NCI-H345 treated with DMSO at 0.1 percent for 48 hours (cell line): ENCODE results near the gene TCF12.
"Not testable (repeated sequence)": the region's sequence is repeated elsewhere in the genome, so short reads cannot be mapped to it uniquely, and the experiment has no call there.

Experiments
- DNase-seq: peaks from one replicate; lab custom pipeline; 2025; ENCODE audit not compliant: unreplicated experiment; lab: John Stamatoyannopoulos, UW

Gene TCF12

DNA sequence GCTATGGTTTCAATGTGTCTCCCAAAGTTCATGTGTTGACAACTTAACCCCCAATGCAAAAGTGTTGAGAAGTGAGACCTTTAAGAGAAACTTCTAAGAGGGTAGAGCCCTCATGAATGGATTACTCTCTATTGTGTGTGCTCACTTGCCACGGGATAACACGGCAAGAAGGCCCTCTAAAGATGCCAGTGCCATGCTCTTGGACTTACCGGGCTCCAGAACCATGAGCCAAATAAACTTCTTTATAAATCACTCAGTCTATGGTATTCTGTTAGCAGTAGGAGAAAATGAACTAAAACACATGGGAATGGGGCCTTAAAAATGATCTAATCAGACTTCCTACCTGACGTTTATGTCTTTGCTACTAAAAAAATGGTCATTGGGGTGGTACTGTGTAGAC, 2.6 kb upstream of the TCF12 start:
- no peak for DNase-seq

DNA sequence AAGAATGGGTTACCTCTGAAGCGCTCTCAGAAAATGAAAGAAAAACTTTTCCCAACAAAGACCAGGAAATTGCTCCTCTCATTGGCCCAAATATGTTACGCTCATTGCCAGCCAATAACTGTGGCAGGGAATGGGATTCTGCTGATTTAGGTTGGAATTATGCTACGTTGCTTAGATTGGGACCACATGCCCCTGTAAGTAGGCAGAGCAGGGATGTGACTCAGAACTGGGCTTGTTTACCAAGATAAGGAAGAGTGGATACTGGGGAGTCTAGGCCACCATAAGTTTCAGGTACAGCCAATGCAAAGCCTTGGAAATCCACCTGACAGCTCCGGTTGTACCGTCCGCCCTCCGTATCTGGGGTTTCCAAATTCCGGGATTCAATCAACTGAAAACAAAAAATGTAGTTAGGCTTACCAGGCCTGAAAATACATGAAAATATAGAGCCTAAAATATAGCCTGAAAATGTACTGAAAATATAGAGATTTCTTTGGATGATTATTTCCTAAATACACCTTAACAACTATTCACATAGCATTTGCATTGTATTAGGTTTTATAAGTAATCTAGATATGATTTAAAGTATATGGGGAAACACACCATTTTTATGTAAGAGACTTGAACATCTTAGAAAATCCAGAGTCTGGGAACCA, 1.5 kb upstream of the TCF12 start:
- no peak for DNase-seq

DNA sequence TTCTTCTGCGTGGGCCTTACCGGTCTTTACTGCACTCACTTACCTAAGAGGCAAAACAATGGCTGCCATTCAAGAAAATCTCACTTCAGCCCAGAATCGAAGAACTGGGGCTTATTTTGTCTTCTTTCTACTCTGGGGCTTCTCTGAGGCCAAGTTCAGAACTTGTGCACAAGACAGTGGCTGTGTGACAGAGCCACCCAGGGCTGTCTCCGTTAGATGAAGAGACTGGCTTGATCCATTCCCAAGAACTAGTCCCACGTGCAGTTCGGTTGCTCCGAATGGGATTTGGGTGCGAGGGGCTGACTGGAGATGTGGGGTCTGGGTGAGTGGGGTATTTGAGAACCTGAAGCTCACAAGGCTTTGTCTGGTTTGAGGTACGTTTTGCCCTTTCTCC, 795 bp upstream of the TCF12 start:
- no peak for DNase-seq

DNA sequence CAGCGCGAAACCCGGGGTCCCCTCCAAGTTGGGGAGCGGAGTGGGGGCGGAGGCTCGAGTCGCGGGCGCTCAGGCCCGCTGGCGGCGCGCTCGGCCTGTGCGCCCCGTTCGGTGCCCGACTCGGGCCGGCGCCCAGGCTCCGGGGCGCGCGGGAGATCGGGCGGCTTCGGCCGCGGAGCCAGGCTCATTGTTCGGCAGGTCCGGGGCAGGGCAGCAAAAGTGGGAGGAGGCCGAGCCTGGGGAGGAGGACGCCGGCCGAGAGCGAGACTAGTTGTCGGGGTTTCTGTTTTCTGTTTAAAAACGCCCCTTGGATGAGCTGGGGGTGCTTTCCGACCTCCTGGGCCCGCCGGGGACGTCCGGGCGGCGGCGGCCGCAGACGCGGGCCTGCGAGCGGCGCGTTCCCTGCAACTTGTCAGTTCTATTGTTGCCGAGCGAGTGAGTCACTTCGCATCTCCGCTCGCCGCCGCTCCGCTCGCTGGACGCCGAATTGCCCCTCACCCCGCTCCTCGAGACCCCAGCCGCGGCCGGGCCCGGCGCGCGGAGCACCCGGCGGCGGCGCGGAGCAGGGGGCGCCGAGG, 676 bp downstream of the TCF12 start:
- no peak for DNase-seq

DNA sequence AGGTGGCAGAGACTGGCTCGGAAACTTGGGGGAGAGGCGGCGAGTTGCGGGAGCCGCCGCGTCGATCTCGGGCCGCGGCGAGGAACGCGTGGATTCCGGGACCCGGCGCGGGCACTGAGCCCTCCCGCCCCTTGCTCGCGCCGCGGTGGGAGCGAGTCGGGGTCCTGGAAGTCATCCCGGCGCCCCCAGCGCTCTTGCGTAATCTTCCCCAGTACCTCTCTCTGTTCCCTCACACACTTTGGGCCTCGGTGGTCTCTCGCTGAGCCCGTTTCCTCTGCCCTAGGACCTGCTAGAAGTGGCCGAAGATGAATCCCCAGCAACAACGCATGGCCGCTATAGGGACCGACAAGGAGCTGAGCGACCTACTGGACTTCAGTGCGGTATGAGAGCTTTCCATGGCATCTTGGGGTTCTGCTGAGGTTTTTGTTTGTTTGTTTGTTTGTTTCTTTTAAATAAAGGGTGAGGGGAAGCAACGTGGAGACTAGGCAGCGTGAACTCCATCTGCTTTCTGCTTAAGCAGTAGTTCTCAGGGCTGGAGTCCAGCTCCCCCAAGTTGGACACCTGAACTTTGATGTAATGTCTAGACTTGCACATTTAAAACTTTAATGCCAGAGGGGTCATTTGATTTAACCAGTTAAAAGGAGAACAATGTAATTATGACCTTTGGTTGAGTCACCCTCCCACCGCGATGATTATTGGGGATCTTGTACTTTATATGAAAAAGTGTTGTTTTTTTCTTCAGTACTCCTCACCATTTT, 1.3 kb downstream of the TCF12 start:
- DNase-seq = peak; percentile 8

DNA sequence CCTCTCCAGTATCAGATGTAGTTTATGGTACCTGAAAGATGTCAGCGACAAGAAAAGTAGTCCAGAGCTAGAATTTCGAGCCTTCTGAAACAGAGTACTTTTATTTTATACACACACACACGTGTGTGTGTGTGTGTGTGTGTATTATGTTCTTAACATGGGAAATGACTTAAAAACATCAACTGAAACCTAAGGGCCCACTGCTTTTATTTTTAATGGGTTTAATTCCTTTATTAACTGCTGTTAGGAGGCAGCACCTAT, 1.9 kb downstream of the TCF12 start:
- DNase-seq = no peak

DNA sequence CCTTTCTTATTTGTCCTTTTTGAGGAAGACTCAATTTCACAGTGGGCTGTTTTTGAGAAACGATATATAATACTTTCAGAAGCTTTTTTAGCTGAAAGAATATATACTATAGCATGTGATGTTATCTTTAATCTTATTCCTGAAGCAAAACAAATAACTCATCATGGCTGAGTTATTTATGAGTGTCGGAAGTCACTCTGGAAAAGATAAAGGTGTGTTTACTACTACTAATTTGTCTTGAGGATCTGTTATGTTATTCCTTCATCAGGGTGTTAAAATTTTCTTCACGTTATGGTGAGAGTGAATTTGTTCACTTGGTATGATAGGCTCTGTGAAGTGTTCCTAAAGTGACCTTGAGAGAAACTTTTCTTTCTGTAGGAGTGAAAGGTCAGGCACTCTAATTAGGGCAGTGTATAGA, 4.7 kb downstream of the TCF12 start:
- DNase-seq = no peak

DNA sequence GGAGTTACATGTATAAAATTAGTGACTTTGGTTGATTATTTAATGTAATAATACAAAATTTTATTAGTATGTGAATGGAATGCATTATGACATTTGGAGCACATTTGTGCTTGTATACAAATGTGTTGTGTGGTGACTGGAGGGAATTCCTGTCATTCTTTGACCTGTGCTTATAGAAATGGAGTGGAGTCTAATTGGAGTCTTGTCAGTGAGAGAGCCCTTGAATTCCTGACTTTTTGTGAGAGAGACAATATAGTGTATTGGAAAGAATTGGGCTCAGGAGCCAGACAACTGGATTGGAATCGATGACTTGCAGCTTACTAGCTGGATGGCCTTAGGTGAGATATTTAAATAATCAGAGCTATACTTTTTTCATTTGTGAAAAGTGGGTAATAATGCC, 9.4 kb downstream of the TCF12 start:
- DNase-seq = no peak

DNA sequence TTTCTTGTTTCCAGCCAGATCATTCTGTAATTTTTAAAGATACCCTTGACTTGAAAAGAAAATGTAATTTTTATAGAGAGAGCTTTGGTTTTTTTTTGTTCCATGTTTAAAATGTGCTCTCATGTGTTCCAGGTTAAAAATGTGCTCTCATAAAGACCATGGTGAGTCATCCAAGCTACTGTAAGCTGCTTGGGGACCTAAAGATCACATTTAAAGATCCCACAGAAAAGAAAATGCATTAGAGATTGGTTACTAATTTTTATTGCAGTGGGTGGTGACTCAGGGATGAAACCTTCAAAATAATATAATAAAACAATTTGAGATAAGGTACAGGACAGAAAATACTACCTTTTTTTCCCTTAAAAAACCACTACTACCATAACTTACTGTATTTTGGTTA, 11.0 kb downstream of the TCF12 start:
- no peak for DNase-seq

DNA sequence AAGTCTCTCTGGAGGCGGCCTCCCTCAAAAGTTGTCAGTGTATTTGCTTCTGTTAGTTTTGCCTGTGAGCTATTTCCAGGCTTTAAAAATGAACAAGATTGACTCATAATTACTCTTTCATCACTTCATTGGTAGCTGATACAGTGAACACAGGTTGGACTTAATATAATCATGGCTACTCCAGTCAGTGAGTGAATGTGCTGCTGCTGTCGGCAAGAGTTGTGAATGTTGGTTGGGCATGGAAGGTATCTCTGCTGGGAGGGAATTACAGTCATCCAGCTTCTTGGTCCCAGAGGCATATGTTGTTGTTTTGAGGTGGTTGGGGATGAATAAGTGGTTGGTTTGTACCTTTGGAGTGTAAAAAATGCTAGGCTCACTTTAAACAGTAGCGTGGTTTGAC, 11.5 kb downstream of the TCF12 start:
- no peak for DNase-seq

DNA sequence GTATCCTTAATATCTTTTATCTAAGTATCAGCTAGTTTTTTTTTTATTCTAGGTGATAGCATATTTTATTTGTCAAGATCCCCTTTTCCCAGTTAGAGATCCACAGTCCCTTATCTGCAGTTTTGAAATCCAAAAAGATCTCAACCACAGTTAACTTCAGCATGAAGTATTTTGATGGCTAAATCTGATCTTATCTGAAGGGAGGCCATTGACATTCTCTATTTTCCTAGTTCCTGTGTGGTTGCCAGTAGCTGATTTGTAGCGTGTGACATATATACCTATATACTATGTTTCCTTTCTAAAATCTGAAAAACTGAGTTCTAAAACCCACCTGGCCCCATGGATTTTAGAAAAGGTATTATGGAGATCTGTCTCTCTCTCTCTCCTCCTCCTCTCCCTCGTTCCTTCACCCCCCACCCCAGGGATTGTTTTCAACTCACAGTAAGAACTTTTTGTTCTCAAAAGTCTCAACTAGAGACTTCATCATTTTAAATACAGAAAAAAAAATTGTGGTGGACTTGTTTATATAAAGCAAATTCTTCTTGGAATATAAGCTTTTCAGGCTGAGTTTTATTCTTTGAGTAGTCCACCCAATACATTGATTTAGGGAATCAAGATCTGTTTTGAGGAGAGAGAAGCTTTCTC, 12.3 kb downstream of the TCF12 start:
- DNase-seq = no peak

DNA sequence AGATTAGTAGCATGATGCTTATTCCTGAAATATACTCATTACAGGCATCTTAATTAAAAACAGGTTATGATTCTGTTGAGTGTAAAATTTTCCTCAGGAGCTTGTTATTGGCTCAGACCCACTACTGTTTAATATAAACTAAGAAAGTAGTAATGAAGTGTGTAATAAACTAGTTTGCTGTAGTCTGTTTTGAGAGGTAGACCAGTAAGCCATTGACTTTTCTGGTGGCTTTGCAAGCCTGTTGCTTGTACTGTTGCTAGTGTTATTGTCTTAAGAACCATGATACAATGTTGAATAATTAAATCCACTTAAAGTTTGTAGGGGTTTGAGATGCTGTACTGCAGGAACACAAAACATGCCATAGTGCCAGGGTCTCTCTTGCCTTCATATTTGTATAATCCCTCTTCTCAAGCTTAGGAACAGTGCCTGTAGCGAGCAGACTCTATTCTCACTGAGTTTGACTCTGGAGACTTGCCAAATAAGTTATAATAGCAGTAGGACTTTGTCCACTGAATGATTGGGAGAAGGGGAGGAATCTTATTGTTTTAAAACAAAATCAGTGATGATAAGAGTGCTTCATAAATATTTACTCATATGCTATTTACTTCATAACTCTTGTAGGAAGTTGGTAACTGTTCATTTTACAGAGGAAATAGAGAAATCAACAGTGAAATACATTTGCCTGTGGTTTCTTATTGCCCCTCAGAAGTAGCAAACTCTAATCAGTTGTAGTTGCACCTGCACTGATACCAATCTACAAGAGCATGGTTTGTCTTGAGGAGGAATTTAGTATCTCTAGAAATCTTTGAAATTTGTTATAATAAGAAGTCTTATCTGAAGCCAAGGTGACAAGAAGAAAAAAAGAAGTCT, 13.4 kb downstream of the TCF12 start:
- DNase-seq = no peak

DNA sequence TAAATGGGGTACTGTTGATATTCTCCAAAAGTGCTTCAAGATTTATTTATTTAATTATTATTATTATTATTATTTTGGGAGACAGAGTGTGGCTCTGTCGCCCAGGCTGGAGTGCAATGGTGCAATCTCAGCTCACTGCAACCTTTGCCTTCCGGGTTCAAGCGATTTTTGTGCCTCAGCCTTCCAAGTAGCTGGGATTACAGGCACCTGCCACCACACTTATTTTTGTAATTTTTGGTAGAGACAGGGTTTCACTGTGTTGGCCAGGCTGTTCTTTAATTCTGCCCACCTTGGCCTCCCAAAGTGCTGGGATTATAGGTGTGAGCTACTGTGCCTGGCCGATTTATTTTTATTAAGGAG, 14.0 kb downstream of the TCF12 start:
- DNase-seq = not testable (repeated sequence)

DNA sequence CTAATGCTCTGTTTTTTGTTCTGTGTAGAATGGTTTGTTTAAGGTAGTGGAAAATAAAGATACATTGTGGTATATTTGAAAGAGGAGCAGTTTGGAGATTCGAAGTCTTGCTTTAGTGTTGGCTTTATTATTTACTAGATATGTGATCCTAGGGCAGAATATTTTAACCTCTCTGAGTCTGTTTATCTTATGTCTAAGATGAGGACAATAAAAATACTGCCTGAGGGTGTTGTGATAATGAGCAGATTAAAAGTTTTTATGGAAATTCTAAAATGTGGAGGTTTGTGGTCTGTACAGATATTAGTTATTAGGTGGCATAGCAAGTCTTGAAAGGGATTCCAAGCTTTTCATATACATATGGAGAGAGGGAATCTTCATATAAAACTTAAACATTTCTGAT, 15.0 kb downstream of the TCF12 start:
- no peak for DNase-seq

DNA sequence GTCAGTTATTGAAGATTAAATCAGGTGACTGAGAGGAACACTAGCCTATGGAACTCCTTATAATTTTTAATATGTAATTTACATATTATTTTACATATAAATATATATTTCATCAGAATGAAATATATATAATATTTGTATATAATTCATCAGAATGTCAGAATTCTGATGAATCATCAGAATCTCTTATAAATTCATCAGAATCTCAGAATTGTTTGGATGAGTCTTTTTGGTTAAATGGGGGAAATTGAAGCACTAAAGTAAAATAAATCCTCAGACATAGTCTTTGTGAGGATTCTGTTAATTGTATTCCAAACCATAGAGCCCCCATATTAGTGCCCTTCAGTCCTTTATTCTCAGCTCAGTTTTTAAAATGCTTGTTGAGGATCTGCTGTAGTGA, 15.4 kb downstream of the TCF12 start:
- no peak for DNase-seq

DNA sequence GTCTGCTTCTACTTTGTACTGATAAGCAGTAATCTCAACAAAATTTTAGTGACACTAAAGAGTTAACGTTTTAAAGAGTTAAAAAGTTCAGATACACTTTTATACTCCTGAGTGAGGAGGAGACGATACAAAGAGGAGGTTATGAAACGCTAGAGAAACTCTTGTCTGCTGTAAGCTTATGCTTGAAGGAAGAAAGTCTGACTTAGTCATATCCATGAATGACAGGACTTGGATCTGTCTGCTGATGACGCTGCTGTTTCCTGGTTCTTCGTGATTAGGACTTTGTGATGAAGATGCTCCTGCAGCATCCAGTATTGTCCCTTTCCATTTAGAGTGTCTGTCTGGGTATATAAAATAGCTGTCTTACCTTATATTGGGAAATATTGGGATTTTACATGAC, 15.8 kb downstream of the TCF12 start:
- DNase-seq = no peak

DNA sequence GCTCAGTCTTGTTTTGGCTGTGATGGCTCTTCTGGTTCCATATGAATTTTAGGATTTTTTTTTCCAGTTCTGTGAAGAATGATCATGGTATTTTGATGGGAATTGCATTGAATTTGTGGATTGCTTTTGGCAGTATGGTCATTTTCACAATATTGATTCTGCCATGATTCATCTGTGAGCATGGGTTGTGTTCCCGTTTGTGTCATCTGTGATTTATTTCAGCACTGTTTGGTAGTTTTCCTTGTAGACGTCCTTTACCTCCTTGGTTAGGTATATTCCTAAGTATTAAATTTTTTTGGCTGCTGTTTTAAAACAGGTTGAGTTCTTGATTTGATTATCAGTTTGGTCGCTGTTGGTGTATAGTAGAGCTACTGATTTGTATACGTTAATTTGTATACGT, 18.5 kb downstream of the TCF12 start:
- no peak for DNase-seq

DNA sequence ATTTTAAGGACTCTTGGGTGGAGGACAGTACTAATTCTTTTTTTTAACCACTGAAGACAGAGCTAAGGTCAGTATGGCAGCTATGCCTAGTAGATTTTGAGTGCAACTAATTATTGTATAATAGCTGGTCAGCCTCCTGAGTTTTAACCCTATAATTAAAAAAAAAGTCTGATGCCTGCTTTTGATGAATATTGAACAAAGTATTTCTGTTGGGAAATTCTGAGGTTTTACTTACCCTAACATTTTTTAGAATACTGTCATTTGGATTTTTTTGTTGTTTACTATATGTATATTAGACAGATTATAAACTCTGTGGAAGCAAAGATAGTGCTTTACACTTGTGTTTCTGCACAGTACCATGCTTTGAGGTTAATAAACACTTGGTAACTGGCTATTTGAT, 20.8 kb downstream of the TCF12 start:
- no peak for DNase-seq

DNA sequence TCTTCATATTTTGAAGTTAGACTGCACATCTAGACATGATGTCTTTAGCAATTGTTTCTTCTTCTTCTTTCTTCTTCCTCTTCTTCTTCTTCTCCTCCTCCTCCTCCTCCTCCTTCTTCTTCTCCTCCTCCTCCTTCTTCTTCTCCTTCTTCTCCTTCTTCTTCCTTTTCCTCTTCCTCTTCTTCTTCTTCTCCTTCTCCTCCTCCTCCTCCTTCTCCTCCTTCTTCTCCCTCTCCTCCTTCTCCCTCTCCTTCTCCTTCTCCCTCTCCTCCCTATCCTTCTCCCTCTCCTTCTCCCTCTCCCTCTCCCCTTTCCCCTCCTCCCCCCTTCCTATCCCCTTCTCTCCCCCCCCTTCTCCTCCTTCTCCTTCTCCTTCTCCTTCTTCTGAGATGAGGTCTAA, 21.9 kb downstream of the TCF12 start:
- no peak for DNase-seq

DNA sequence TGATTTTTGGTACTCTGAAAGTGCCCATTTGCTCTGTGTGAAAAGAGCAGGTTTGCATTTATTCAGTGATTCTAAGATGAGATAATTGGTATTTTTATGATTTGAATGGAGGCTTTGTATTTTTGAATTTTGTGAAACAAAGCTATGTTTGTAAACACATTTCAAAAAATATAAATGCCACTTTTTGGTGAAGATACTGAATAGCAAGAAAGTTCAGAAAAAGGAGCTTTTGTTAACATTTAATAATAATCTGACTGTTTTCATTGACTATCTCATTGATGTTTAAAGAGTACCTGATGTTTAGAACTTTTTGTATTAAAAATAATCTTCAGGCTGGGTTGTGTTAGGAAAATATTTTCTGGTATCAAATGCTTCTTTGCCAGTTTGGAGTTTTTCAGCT, 23.7 kb downstream of the TCF12 start:
- no peak for DNase-seq

DNA sequence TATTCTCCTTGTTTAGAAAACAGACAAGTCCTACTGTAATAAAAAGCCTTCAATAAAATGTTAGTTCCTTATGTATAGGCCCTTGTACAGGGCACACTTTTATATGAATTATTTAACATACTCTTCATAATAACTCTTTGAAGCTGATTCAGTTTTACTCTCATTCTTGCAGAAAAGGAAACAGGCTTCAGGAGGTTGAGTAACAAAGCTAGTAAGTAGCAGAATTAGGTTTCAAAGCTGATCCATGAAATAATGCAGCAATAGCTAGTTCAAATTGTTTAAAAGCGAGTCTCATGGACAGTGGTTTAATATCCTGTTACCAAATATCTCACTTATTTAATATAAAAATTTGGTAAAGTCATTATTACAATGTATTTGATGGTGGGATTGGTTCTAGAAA, 25.0 kb downstream of the TCF12 start:
- no peak for DNase-seq

DNA sequence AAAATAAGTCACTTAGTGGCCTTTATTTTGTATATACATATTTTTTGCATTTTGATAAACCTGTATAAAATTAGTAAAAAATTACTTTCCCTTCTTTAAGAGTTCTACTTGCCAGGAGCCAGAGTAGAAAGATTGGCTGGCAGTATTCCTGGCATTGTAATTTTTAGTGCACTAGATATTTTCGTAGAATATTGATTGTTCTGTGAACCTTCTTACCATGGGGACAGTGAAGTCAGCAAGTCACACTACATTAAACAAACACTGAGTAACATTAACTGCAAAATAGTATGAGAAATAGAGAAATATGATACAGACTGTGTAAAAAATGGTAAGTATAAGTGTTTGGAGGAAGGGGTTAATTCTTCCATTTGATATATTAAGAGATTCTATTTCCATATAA, 26.0 kb downstream of the TCF12 start:
- no peak for DNase-seq
